NCI-H446 (cell line): ENCODE measurements around the gene SEC22C.

Experiments used
- DNase-seq, 2 experiments: peaks; one replicate each; lab custom pipeline; 2025; lab: John Stamatoyannopoulos, UW

Gene SEC22C

GRCh38 chr3:42498034-42498433 lies 83.7 kb downstream of the SEC22C start:
- DNase-seq: no peak
